ENCODE results near the gene SCYL2.

Gene SCYL2

DNA sequence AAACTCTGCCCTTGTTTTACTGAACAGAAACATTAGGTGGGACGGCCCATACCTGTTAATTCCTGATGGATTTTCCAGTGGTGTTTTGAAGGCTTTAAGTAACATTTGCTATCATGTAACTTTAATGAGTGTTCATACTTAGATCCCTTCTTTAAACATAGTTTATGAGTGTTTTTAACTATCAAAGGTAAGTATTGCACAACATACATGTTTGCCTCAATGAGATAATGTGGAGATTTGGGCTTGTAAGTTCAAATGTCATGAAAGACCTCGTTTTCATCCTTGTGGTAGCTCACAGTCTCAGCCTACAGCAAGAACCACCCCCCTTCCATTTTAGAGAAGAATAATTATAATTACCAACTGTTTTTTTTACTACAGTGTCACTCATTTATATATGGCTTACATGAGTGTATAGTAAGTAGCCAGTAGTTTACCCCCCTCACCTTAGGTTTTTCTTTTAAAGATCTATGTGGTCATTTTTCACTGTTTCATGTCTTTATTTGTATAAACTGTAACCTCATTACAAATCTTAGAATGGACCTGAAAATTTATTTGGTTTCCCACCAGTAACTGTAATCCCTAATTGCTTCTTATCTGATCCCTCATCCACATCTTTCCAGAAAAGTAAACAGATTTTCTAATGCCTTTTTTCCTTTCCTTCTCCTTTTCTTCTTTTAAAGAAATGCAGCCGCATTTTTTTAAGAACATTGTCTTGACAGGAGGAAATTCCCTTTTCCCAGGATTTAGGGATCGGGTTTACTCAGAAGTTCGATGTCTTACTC, 47.5 kb upstream of the SCYL2 start (continued):
- TF ChIP-seq, protein P1, sequence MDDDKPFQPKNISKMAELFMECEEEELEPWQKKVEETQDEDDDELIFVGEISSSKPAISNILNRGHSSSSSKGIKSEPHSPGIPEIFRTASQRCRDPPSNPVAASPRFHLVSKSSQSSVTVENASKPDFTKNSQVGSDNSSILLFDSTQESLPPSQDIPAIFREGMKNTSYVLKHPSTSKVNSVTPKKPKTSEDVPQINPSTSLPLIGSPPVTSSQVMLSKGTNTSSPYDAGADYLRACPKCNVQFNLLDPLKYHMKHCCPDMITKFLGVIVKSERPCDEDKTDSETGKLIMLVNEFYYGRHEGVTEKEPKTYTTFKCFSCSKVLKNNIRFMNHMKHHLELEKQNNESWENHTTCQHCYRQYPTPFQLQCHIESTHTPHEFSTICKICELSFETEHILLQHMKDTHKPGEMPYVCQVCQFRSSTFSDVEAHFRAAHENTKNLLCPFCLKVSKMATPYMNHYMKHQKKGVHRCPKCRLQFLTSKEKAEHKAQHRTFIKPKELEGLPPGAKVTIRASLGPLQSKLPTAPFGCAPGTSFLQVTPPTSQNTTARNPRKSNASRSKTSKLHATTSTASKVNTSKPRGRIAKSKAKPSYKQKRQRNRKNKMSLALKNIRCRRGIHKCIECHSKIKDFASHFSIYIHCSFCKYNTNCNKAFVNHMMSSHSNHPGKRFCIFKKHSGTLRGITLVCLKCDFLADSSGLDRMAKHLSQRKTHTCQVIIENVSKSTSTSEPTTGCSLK (tag by site-specific recombination; IDR thresholded peaks at IDR 0.05), result no peak
- TF ChIP-seq ZNF169 (tag by site-specific recombination; IDR thresholded peaks at IDR 0.05) (no peak), ZNF48 (tag by site-specific recombination; IDR thresholded peaks at IDR 0.05) (no peak), KLF8 (tag by site-specific recombination; IDR thresholded peaks at IDR 0.05) (no peak), MZF1 (tag by site-specific recombination; IDR thresholded peaks at IDR 0.05; ENCODE audit: borderline replicate concordance) (peak; percentile 89), TCF7L2 (IDR thresholded peaks at IDR 0.05; ENCODE audit: borderline replicate concordance, low read depth, low read length) (no peak), ZNF521 (tag by site-specific recombination; IDR thresholded peaks at IDR 0.05) (no peak), PRDM10 (tag by site-specific recombination; IDR thresholded peaks at IDR 0.05) (no peak), ZNF558 (tag by site-specific recombination; IDR thresholded peaks at IDR 0.05) (no peak), ZNF362 (tag by site-specific recombination; IDR thresholded peaks at IDR 0.05) (no peak), ZNF274 (IDR thresholded peaks at IDR 0.05; ENCODE audit: low read length) (no peak), ZNF274 (tag by site-specific recombination; IDR thresholded peaks at IDR 0.05; ENCODE audit: borderline replicate concordance) (no peak), ZBTB44 (tag by site-specific recombination; IDR thresholded peaks at IDR 0.05) (0 out of 2 replicates have a peak, but pooled peaks have one; percentile 44), MEIS1 (CRISPR knock-in tag; IDR thresholded peaks at IDR 0.05; ENCODE audit: borderline replicate concordance) (no peak), ZNF777 (tag by site-specific recombination; IDR thresholded peaks at IDR 0.05; ENCODE audit: borderline replicate concordance) (no peak), TSHZ1 (tag by site-specific recombination; IDR thresholded peaks at IDR 0.05; ENCODE audit: borderline replicate concordance) (no peak; the same call in 1 of the 2 replicates), ZNF266 (tag by site-specific recombination; IDR thresholded peaks at IDR 0.05; ENCODE audit: low read depth) (no peak), ZNF391 (tag by site-specific recombination; IDR thresholded peaks at IDR 0.05; ENCODE audit: borderline replicate concordance, low read depth) (no peak), ZNF24 (tag by site-specific recombination; IDR thresholded peaks at IDR 0.05) (no peak), ZFP3 (tag by site-specific recombination; IDR thresholded peaks at IDR 0.05; ENCODE audit: low read depth) (no peak), KLF10 (tag by site-specific recombination; IDR thresholded peaks at IDR 0.05) (0 out of 2 replicates have a peak, but pooled peaks have one; percentile 22)
- TF ChIP-seq, protein P2, sequence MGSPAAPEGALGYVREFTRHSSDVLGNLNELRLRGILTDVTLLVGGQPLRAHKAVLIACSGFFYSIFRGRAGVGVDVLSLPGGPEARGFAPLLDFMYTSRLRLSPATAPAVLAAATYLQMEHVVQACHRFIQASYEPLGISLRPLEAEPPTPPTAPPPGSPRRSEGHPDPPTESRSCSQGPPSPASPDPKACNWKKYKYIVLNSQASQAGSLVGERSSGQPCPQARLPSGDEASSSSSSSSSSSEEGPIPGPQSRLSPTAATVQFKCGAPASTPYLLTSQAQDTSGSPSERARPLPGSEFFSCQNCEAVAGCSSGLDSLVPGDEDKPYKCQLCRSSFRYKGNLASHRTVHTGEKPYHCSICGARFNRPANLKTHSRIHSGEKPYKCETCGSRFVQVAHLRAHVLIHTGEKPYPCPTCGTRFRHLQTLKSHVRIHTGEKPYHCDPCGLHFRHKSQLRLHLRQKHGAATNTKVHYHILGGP (tag by site-specific recombination; IDR thresholded peaks at IDR 0.05), result no peak
- TF ChIP-seq, protein P3, sequence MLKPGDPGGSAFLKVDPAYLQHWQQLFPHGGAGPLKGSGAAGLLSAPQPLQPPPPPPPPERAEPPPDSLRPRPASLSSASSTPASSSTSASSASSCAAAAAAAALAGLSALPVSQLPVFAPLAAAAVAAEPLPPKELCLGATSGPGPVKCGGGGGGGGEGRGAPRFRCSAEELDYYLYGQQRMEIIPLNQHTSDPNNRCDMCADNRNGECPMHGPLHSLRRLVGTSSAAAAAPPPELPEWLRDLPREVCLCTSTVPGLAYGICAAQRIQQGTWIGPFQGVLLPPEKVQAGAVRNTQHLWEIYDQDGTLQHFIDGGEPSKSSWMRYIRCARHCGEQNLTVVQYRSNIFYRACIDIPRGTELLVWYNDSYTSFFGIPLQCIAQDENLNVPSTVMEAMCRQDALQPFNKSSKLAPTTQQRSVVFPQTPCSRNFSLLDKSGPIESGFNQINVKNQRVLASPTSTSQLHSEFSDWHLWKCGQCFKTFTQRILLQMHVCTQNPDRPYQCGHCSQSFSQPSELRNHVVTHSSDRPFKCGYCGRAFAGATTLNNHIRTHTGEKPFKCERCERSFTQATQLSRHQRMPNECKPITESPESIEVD (tag by site-specific recombination; IDR thresholded peaks at IDR 0.05), result peak; percentile 93

All from HEK293 (cell line).